C4-2B (cell line): ENCODE results near the gene COPG2.

ENCODE experiments used
- CTCF ChIP-seq: fragments of 450-650 bp; conservative IDR thresholded peaks from 2 replicates; pipeline ENCODE4 v1.5.1; 2017; ENCODE audit warnings: mild to moderate bottlenecking
- ZFX ChIP-seq: fragments of 450-650 bp; IDR thresholded peaks from 2 replicates; pipeline ENCODE4 v1.6.1; 2017

DNA sequence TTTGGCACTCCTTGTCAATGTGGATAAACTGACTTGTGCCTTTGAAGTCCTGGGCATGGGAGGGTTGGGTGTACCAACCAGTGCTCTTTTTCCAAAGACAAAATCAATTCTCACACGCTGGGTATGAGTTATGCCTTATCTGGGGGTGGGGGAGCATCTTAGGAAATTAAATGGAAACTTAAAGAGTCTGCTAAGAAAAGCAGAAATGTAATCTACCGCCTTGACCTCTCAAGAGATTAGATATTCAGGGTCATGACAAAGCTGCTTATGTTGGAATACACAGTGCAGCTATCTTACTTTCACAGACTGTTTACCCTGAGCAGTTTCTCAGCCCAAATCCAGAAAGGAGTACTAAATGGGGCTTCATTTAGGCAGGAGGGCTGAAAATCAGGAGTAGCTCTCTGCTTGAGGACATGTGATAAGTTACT is 174.1 kb downstream of the COPG2 start:
- TF ChIP-seq CTCF: no peak
- TF ChIP-seq ZFX: no peak
